ENCODE data around the gene FBXL7. TPM values are rescaled to one million over a fixed set of nuclear protein-coding genes. Genes with fewer than 3 reads are reported as not detected.

The FBXL7 gene
- total RNA-seq, 6 experiments from 2014 or later, result 0.81 to 1.9 (median 1.3) TPM

- ATAC-seq, result no peak
- Histone ChIP-seq H3K9me3 (no peaks in the 10 kb centered on the region), H3K27me3 (no peaks in the 10 kb centered on the region), H3K4me1 (no peaks in the 10 kb centered on the region), H3K4me3 (no peak overlapping the region), H3K36me3 (no peaks in the 10 kb centered on the region), H3K27ac (no peak overlapping the region)
- no peak for DNase-seq
- intact Hi-C loops (cut with DNase I), result no loop called here
- WGBS (ENCODE audit: insufficient coverage, low coverage, low lambda C conversion rate, missing lambda C conversion rate), result 29% methylated on average over 2 of the region's 2 CpGs
- TF ChIP-seq CTCF (IDR thresholded peaks at IDR 0.05), result no peak
- no peak for TF ChIP-seq POLR2A (IDR thresholded peaks at IDR 0.05)
Observed at GRCh38 chr5:15746833-15747232, 246.9 kb downstream of the FBXL7 start.

- Histone ChIP-seq H3K27me3 (no peaks in the 10 kb centered on the region), H3K4me1 (no peaks in the 10 kb centered on the region), H3K27ac (no peak overlapping the region), H3K4me3 (no peak overlapping the region), H3K36me3 (no peaks in the 10 kb centered on the region), H3K9me3 (no peaks in the 10 kb centered on the region)
- TF ChIP-seq POLR2A (IDR thresholded peaks at IDR 0.05) (no peak), CTCF (IDR thresholded peaks at IDR 0.05) (no peak)
- no peak for DNase-seq
- ATAC-seq, result no peak
- intact Hi-C loops (cut with DNase I), result no loop called here
- WGBS (ENCODE audit: insufficient coverage, low coverage, low lambda C conversion rate, missing lambda C conversion rate), result 53% methylated on average over 2 of the region's 2 CpGs
Observed at GRCh38 chr5:15748266-15748665, 248.3 kb downstream of the FBXL7 start.

- H3K27me3 ChIP-seq, result no peaks in the 10 kb centered on the region
- H3K9me3 ChIP-seq, result no peaks in the 10 kb centered on the region
- H3K4me3 ChIP-seq, result no peak overlapping the region
- WGBS (ENCODE audit: insufficient coverage, low coverage, low lambda C conversion rate, missing lambda C conversion rate), result 39% methylated on average over 10 of the region's 10 CpGs
- ATAC-seq (peak; percentile 42 to 80 (median 62)), DNase-seq (no peak)
- no peaks in the 10 kb centered on the region for H3K4me1 ChIP-seq
- no peaks in the 10 kb centered on the region for H3K36me3 ChIP-seq
- no peak overlapping the region for H3K27ac ChIP-seq
- intact Hi-C loops (cut with DNase I), result no loop called here
- no peak for TF ChIP-seq CTCF (IDR thresholded peaks at IDR 0.05)
- TF ChIP-seq POLR2A (IDR thresholded peaks at IDR 0.05), result no peak
Observed at GRCh38 chr5:15752663-15753285, 252.8 kb downstream of the FBXL7 start.

- intact Hi-C loops (cut with DNase I), result no loop called here
- Histone ChIP-seq H3K27ac (no peak overlapping the region), H3K4me3 (no peak overlapping the region), H3K4me1 (no peaks in the 10 kb centered on the region), H3K36me3 (no peaks in the 10 kb centered on the region), H3K9me3 (no peaks in the 10 kb centered on the region), H3K27me3 (no peaks in the 10 kb centered on the region)
- no peak for TF ChIP-seq POLR2A (IDR thresholded peaks at IDR 0.05)
- TF ChIP-seq CTCF (IDR thresholded peaks at IDR 0.05), result no peak
- no peak for ATAC-seq
- no peak for DNase-seq
- 67% methylated on average over 1 of the region's 1 CpG for WGBS (ENCODE audit: insufficient coverage, low coverage, low lambda C conversion rate, missing lambda C conversion rate)
Observed at GRCh38 chr5:15753752-15754151, 253.8 kb downstream of the FBXL7 start.

- H3K36me3 ChIP-seq, result no peaks in the 10 kb centered on the region
- H3K27ac ChIP-seq, result no peak overlapping the region
- H3K4me3 ChIP-seq, result no peak overlapping the region
- no peak for TF ChIP-seq POLR2A (IDR thresholded peaks at IDR 0.05)
- no peak for TF ChIP-seq CTCF (IDR thresholded peaks at IDR 0.05)
- intact Hi-C loops (cut with DNase I), result no loop called here
- no peaks in the 10 kb centered on the region for H3K27me3 ChIP-seq
- H3K4me1 ChIP-seq, result no peaks in the 10 kb centered on the region
- ATAC-seq, result no peak
- no peak for DNase-seq
- WGBS (ENCODE audit: insufficient coverage, low coverage, low lambda C conversion rate, missing lambda C conversion rate), result 29% methylated on average over 1 of the region's 1 CpG
- H3K9me3 ChIP-seq, result no peaks in the 10 kb centered on the region
Observed at GRCh38 chr5:15757103-15757502, 257.1 kb downstream of the FBXL7 start.

Data from right lobe of liver (tissue), 6 donors.